Activated naive CD4-positive, alpha-beta T cell treated with anti-CD3 and anti-CD28 coated beads for 36 hours (primary cell): Measurements from ENCODE around the gene PRPF19. TPM values are rescaled to one million over a fixed set of nuclear protein-coding genes. Genes with fewer than 3 reads are reported as not detected.

Source experiments
- CTCF ChIA-PET: fragments of 350-600 bp; sonication (Branson Sonifier 250); formaldehyde crosslinking; loops from one replicate; lab custom pipeline; 2021; ENCODE audit warnings: antibody characterized with exemption; lab: Charles Lee
- DNase-seq: peaks from one replicate; pipeline ENCODE4 v3.0.0-alpha.2; 2020
- H3K27ac Mint-ChIP-seq: one replicate; pipeline ENCODE4 v1.8.0; 2021; ENCODE audit warnings: mild to moderate bottlenecking, mixed read lengths
- H3K27me3 Mint-ChIP-seq: one replicate; pipeline ENCODE4 v1.8.0; 2021; ENCODE audit warnings: low read depth, mixed read lengths
- H3K36me3 Mint-ChIP-seq: one replicate; pipeline ENCODE4 v1.8.0; 2021; ENCODE audit warnings: low read depth, mixed read lengths
- H3K4me1 Mint-ChIP-seq: one replicate; pipeline ENCODE4 v1.8.0; 2021; ENCODE audit warnings: low read depth, mixed read lengths
- H3K4me3 Mint-ChIP-seq: one replicate; pipeline ENCODE4 v1.8.0; 2021; ENCODE audit warnings: mild to moderate bottlenecking, moderate library complexity, mixed read lengths
- H3K9me3 Mint-ChIP-seq: one replicate; pipeline ENCODE4 v1.8.0; 2021; ENCODE audit warnings: mixed read lengths
- intact Hi-C: fragments of 100-400 bp; cut with micrococcal nuclease; formaldehyde crosslinking; loops from one replicate; pipeline ENCODE4 v1.15.1; 2023
- total RNA-seq, 2 experiments: library from RNA; stranded (reverse); gene quantifications; one replicate each; pipeline ENCODE4 v1.2.3, GENCODE V29; 2021

The PRPF19 gene
- total RNA-seq, 2 experiments from 2014 or later: 108 to 119 TPM

- DNase-seq: no peak
- CTCF ChIA-PET: interaction anchor here (0.9 to 3.3 kb wide), 6 partner anchors 8 to 488 kb away, joined by 3 to 30 read pairs (median 4); no protein-coding TSS in a partner anchor
- Mint-ChIP-seq H3K27ac (peak overlapping the region; percentile 14), H3K4me3 (no peak overlapping the region), H3K36me3 (peaks cover 53% of the 10 kb centered on the region), H3K9me3 (no peaks in the 10 kb centered on the region), H3K4me1 (peaks cover 1% of the 10 kb centered on the region), H3K27me3 (no peaks in the 10 kb centered on the region)
- intact Hi-C loops: no loop called here
Observed at GRCh38 chr11:60897496-60897895, 8.9 kb downstream of the PRPF19 start.

- Mint-ChIP-seq H3K4me3 (no peak overlapping the region), H3K36me3 (peaks cover 52% of the 10 kb centered on the region)
- intact Hi-C loops: no loop called here
Observed at GRCh38 chr11:60895687-60896086, 10.7 kb downstream of the PRPF19 start.

DNA sequence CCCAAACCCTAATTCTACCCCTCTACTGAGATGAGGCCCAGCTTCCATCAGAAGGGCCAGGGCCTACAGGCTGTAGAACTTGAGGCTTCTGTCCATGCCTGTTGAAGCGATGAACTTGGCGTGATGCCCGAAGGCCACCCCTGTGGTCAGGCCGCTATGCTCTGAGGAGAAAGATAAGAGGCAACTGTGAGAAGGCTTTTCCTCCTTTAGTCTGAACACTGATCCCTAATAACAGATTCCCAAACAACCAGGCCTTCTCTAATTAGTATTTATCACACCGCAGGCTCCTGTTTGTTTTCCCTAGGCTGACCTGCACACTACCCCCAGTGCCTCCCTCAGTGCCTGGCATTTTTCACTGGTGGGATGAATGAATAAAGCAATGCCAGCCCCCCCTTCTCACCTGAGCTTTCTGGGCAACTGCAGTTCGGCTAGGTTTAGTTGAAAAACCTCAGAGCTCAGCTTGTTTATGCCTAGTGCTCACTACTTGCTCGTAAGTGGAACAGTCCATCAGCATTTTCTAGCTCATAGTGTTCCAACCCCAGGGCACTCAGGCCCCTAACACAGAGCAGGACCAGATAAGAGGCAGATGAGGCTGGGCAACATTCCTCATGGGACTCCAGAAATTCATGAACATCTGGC lies 15.2 kb downstream of the PRPF19 start:
- Mint-ChIP-seq H3K27ac (peak overlapping the region; percentile 61), H3K4me1 (peaks cover under 1% of the 10 kb centered on the region), H3K27me3 (no peaks in the 10 kb centered on the region), H3K9me3 (no peaks in the 10 kb centered on the region), H3K36me3 (peaks cover 43% of the 10 kb centered on the region), H3K4me3 (no peak overlapping the region)
- CTCF ChIA-PET: interaction anchor here (1.2 to 1.6 kb wide), 2 partner anchors 14 to 60 kb away, joined by 3 read pairs; no protein-coding TSS in a partner anchor
- intact Hi-C loops: no loop called here
- no peak for DNase-seq

More at GRCh38 chr11:60895687-60896086, 10.7 kb downstream of the PRPF19 start:
- no peak for DNase-seq
- Mint-ChIP-seq H3K4me1 (peaks cover 1% of the 10 kb centered on the region), H3K27ac (no peak overlapping the region), H3K9me3 (no peaks in the 10 kb centered on the region), H3K27me3 (no peaks in the 10 kb centered on the region)
- CTCF ChIA-PET: interaction anchor here (1.4 kb wide), 1 partner anchor 64 kb away, joined by 8 read pairs; no protein-coding TSS in a partner anchor

DNA sequence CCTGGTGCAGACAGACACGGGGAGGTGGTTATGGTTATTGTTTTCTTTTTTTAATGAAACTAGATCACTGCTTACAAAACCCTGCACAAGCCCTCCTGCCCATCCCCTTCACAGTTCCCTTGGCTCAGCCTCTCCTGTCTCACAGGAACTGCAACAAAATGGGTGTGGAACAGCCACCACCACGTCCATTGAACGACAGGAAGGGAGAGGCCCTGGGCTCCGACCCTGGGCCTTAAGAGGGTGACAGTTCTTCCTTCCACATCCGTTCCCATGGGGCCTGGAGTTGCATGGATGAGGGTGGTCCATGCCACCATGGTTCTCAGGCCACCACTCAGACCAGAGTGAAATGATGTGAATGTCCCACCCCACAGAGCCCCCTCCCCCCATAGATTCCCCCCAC lies 15.7 kb downstream of the PRPF19 start:
- Mint-ChIP-seq H3K36me3 (peaks cover 40% of the 10 kb centered on the region), H3K9me3 (no peaks in the 10 kb centered on the region), H3K4me3 (no peak overlapping the region), H3K4me1 (no peaks in the 10 kb centered on the region), H3K27me3 (no peaks in the 10 kb centered on the region), H3K27ac (no peak overlapping the region)
- intact Hi-C loops: no loop called here
- DNase-seq: no peak
- CTCF ChIA-PET: interaction anchor here (1.6 to 2.0 kb wide), 2 partner anchors 8 to 14 kb away, joined by 3 to 9 read pairs; no protein-coding TSS in a partner anchor

DNA sequence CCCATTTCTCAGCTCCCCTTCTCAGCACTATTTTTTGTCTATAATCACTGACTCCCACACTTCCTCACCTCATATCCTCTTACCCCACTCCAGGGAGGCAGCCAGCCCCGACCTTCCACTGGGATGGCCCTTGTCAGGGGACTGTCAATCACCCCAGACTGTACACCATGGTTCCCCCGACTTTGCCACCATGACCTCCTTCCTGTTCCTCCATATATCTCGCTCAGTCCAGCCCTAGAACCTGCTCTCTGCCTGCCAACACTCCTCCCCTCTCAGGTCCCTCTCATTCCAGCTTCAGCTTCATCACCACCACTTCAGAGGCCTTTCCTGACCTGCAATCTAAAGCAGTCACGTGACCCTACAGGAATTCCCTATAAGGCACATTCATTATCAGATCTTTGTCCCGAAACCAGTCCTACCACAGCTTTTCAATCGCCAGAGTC lies 16.5 kb downstream of the PRPF19 start:
- CTCF ChIA-PET: interaction anchor here (0.7 to 2.5 kb wide), 5 partner anchors 9 to 60 kb away, joined by 3 to 9 read pairs (median 3); no protein-coding TSS in a partner anchor
- H3K9me3 Mint-ChIP-seq: no peaks in the 10 kb centered on the region
- H3K27me3 Mint-ChIP-seq: no peaks in the 10 kb centered on the region
- peaks cover 37% of the 10 kb centered on the region for H3K36me3 Mint-ChIP-seq
- intact Hi-C loops: no loop called here
- DNase-seq: no peak
- no peak overlapping the region for H3K27ac Mint-ChIP-seq
- no peaks in the 10 kb centered on the region for H3K4me1 Mint-ChIP-seq
- H3K4me3 Mint-ChIP-seq: no peak overlapping the region

DNA sequence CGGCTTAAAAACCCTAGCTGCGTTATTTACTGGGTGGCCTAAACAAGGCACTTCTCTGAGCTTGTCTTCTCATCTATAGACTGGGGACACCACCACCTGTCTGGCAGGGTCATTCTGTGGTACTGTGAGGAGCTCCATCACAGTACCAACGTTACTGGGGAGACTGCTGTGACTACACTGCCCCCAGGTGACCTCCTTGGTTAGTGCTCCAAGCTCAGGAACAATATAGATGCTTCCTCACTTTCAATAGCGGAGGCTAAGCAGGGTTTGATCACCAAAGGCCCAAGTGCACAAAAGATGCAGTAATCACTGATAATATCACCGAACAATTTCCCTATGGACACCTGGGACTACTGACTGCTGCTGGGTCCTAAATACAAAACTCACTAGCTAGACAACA lies 18.8 kb downstream of the PRPF19 start:
- H3K9me3 Mint-ChIP-seq: no peaks in the 10 kb centered on the region
- CTCF ChIA-PET: interaction anchor here (0.6 to 2.5 kb wide), 14 partner anchors 12 to 125 kb away, joined by 3 to 49 read pairs (median 6); no protein-coding TSS in a partner anchor
- DNase-seq: peak; percentile 61
- intact Hi-C loops: loop anchor here (1.0 kb wide), 2 partner anchors 43 to 56 kb away; no protein-coding TSS in a partner anchor
- H3K4me1 Mint-ChIP-seq: peaks cover 2% of the 10 kb centered on the region
- no peaks in the 10 kb centered on the region for H3K27me3 Mint-ChIP-seq
- peaks cover 41% of the 10 kb centered on the region for H3K36me3 Mint-ChIP-seq
- H3K27ac Mint-ChIP-seq: no peak overlapping the region
- H3K4me3 Mint-ChIP-seq: no peak overlapping the region

- no peak overlapping the region for H3K4me3 Mint-ChIP-seq
- H3K27me3 Mint-ChIP-seq: no peaks in the 10 kb centered on the region
- intact Hi-C loops: no loop called here
- no peak overlapping the region for H3K27ac Mint-ChIP-seq
- peaks cover 22% of the 10 kb centered on the region for H3K36me3 Mint-ChIP-seq
- DNase-seq: no peak
- CTCF ChIA-PET: no interaction called here
- no peaks in the 10 kb centered on the region for H3K9me3 Mint-ChIP-seq
- peaks cover 2% of the 10 kb centered on the region for H3K4me1 Mint-ChIP-seq
Observed at GRCh38 chr11:60880643-60881282, 25.6 kb downstream of the PRPF19 start.

DNA sequence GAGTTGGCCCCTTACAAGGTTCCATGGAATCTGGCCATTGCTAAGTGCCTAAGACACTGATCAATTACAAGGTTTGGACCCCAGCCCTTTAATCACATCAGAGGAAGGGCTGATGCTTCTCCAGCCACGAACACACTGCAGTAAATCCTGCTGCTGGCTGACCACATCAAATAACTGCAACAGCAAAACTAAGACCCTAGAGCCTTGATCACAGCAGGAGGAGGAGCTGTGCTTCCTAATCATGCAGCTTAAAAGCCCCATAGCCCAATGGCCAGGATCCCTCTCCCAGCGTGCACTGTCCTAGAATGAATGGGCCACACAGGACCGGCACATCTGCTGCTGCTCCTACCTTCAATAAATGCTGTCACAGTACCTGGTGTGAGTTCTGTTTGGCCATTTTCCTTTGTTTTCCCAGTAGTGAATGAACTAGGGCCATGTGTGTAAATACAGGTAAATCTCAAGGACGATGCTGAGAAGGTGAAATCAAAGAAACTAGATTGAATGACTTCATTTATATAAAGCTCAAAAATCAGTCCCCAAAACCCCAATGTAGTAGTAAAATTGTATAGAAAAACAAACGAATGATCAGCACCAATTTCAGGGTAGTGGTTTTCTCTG lies 26.3 kb downstream of the PRPF19 start:
- Mint-ChIP-seq H3K9me3 (no peaks in the 10 kb centered on the region), H3K36me3 (peaks cover 20% of the 10 kb centered on the region), H3K27me3 (no peaks in the 10 kb centered on the region), H3K4me1 (peaks cover 2% of the 10 kb centered on the region), H3K4me3 (no peak overlapping the region), H3K27ac (no peak overlapping the region)
- intact Hi-C loops: no loop called here
- CTCF ChIA-PET: no interaction called here
- no peak for DNase-seq

GRCh38 chr11:60879104-60879503 lies 27.3 kb downstream of the PRPF19 start:
- CTCF ChIA-PET: no interaction called here
- H3K27me3 Mint-ChIP-seq: no peaks in the 10 kb centered on the region

DNA sequence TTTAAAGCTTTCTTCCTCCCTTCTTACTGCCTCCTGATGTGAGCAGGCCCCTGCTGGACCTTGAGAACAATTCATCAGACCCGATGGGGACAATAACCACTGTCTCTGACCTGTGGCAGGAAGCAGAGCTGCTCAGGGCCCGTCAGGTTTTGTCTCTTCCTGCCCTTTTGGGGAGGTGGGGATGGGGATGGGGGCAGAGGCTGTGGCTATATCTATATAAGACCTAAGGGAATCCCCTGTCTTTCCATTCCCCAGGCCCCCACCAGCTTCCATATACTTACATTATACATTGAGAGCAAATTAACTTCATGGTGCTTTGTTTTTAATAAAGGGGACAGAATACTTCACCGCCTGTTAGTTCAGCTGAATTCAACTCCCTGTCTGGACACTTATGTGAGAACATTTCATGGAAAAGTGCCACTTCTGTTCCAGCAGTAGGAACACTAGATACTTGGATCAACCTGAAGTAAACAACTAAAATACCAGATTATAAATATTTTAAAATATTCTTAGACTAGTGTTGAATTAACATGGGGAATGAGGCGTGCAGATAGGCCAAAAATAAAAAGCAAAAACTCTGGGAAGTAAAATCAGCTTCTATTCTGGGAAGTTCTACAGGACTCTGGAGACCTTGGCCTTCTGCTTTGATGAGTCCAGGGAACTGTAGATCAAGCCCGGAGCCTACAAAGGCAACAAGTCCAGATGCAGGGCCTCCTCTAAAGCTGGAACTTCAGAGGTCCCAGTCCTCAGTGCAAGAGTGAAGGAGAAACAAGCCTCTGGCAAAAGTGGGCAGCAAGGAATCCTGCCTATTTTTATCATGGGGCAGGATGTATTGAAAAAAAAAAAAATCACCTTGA lies 27.9 kb downstream of the PRPF19 start:
- no peak for DNase-seq
- no peak overlapping the region for H3K27ac Mint-ChIP-seq
- H3K4me3 Mint-ChIP-seq: no peak overlapping the region
- peaks cover 13% of the 10 kb centered on the region for H3K36me3 Mint-ChIP-seq
- no peaks in the 10 kb centered on the region for H3K27me3 Mint-ChIP-seq
- no peaks in the 10 kb centered on the region for H3K9me3 Mint-ChIP-seq
- intact Hi-C loops: no loop called here
- peaks cover 2% of the 10 kb centered on the region for H3K4me1 Mint-ChIP-seq
- CTCF ChIA-PET: interaction anchor here (1.8 kb wide), 1 partner anchor 47 kb away, joined by 5 read pairs; no protein-coding TSS in a partner anchor

More at GRCh38 chr11:60879104-60879503, 27.3 kb downstream of the PRPF19 start:
- no peak for DNase-seq
- no peaks in the 10 kb centered on the region for H3K9me3 Mint-ChIP-seq
- peaks cover 18% of the 10 kb centered on the region for H3K36me3 Mint-ChIP-seq
- peaks cover 2% of the 10 kb centered on the region for H3K4me1 Mint-ChIP-seq
- H3K27ac Mint-ChIP-seq: no peak overlapping the region
- no peak overlapping the region for H3K4me3 Mint-ChIP-seq
- intact Hi-C loops: no loop called here

DNA sequence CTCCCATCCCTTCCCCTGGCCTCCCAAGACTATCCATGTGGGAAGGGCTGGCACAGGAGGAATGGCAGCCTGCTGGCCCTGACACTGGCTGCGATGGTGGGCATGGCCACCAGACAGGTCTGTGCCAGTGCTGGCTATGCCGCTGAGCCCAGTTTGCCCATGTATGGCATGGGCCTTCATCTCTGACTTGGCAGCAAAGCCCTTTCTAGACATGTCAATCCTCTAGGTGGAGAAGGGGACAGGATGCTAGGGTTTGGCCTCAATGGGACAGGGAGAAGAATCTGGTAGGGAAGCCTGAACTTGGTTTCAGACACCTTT lies 30.3 kb downstream of the PRPF19 start:
- Mint-ChIP-seq H3K27ac (no peak overlapping the region), H3K4me1 (peaks cover 3% of the 10 kb centered on the region), H3K36me3 (peaks cover 5% of the 10 kb centered on the region), H3K27me3 (no peaks in the 10 kb centered on the region), H3K9me3 (no peaks in the 10 kb centered on the region), H3K4me3 (no peak overlapping the region)
- intact Hi-C loops: no loop called here
- DNase-seq: no peak
- CTCF ChIA-PET: interaction anchor here (0.6 kb wide), 1 partner anchor 244 kb away, joined by 5 read pairs; no protein-coding TSS in a partner anchor
